ENCODE measurements around the gene BICDL2. TPM values are rescaled to one million over a fixed set of nuclear protein-coding genes. Genes with fewer than 3 reads are reported as not detected.
A peak's percentile ranks its signal among the peaks of the same experiment; 100 is the strongest.

The BICDL2 gene
- total and polyA plus RNA-seq, 8 donors: 48.9 to 325 (median 71.9) TPM

DNA sequence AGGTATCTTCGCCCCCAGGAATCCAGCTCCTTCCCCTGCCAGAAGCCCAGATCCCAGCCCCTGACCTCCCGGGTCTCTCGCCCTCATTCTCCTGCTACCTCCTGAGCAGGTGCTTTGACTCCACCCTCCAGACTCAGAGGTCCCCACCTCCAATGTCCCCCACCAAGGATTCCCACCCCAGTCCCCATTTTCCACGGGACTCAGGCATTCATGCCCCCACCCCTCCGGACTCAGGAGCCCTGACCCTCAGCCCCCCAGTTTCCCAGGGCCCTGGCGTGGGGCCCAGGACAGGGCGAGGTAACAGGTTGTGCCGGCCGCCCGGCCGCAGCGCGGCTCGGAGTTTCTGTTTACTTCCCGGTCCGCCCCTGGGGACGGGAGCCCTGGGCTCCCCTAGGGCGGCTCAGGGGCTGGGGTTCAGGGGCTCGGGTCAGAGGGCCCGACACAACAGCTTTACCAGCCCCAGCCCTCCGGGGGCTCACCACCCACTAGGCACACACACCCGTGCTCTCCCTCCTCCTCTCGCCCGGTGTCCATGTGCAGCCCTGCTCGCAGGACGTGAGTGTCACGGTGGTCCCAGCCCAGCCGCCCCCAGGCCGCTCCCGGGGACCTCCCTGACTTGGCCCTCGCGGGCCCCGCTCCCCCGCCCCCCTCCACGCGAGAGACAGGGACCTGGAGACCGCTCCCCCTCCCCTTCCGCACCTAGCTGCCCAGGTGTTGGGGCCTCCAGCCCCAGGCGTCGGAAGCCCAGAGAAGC is 595 bp downstream of the BICDL2 start:
- Histone ChIP-seq H3K27me3 (no peaks in the 10 kb centered on the region), H3K36me3 (no peaks in the 10 kb centered on the region), H3K9me3 (no peaks in the 10 kb centered on the region), H3K4me3 (peak overlapping the region; percentile 27 to 83 (median 75)), H3K27ac (peak overlapping the region; percentile 80 to 90 (median 85)), H3K4me1 (peaks cover 0 to 21% (median 5%) of the 10 kb centered on the region in 3 donors)
- peak; percentile 57 to 64 (median 60) for ATAC-seq
- peak; percentile 58 to 91 (median 76) for DNase-seq
- intact Hi-C loops (cut with DNase I): no loop called here
- WGBS, 2 donors: 1% methylated on average over 29 to 40 of the region's 40 CpGs
- FAIRE-seq: no peak
- TF ChIP-seq, protein P1, sequence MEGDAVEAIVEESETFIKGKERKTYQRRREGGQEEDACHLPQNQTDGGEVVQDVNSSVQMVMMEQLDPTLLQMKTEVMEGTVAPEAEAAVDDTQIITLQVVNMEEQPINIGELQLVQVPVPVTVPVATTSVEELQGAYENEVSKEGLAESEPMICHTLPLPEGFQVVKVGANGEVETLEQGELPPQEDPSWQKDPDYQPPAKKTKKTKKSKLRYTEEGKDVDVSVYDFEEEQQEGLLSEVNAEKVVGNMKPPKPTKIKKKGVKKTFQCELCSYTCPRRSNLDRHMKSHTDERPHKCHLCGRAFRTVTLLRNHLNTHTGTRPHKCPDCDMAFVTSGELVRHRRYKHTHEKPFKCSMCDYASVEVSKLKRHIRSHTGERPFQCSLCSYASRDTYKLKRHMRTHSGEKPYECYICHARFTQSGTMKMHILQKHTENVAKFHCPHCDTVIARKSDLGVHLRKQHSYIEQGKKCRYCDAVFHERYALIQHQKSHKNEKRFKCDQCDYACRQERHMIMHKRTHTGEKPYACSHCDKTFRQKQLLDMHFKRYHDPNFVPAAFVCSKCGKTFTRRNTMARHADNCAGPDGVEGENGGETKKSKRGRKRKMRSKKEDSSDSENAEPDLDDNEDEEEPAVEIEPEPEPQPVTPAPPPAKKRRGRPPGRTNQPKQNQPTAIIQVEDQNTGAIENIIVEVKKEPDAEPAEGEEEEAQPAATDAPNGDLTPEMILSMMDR (IDR thresholded peaks at IDR 0.05): no peak

DNA sequence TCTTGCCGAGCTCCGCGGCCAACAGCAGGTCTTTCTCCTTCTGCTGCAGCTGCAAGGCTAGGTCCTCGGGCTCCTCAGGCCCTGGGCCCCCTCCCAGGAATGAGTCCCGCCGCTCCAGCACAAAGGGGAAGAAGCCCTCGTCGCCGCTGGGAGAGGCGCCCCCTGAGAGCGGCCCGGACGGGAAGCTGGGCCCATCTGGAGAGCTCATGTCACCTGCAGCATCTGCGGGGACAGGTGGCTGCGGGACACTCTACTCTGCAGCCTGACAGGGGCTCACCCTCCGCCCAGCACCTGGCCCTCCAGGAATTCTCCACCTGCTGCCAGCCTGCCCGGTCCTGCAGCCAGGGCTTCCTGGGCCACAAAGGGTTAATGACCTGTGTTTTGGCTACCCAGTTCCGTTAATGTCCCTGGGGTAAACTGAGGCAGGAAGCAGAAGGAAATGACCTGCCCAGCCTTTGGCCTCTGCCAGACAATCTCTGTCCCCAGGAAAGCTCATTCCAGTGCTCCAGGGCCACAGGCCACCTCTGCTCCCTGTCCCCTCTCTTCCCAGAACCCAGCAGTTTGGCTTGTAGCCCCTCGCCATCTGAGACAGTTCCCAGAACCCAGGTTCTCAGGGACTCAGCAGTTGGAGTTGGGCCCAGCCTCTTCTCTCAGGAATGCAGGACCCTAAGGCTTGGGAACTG is 1.3 kb downstream of the BICDL2 start:
- peak overlapping the region; percentile 27 to 83 (median 75) for H3K4me3 ChIP-seq
- peak; percentile 60 to 71 (median 70) for ATAC-seq
- 21 to 33% methylated on average over 13 to 19 of the region's 19 CpGs for WGBS, 2 donors

DNA sequence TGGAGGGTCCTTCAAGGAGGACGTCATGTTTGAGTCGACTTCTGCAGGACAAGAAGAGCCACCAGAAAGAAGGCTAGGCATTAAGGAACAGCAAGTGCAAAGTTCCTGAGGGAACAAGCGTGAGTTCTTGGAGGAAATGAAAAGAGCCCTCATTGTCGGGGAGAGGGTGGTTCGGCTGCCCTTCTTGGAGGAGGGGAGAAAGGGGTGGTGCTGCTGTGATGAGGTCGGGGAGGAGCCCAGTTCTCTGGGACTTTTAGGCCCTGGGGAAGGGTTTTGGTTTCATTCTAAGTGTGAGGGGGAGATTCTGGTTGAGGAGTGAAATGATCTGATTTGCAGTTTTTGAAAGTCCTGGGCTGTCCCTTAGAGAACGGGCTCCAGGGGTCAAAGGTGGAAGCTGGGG is 4.1 kb downstream of the BICDL2 start:
- Histone ChIP-seq H3K27ac (no peak overlapping the region), H3K4me3 (no peak overlapping the region), H3K36me3 (peaks cover 0 to 6% (median 0%) of the 10 kb centered on the region in 3 donors), H3K4me1 (peaks cover 0 to 22% (median 3%) of the 10 kb centered on the region in 3 donors), H3K9me3 (no peaks in the 10 kb centered on the region), H3K27me3 (no peaks in the 10 kb centered on the region)
- intact Hi-C loops (cut with DNase I): no loop called here
- 64 to 74% methylated on average over 7 of the region's 7 CpGs for WGBS, 2 donors
- ATAC-seq (no peak), DNase-seq (peak in 1 of 6 donors; percentile 12), FAIRE-seq (no peak)
- TF ChIP-seq, protein P1 (IDR thresholded peaks at IDR 0.05): no peak

More for the DNA sequence above, 1.3 kb downstream of the BICDL2 start:
- no peak for FAIRE-seq
- TF ChIP-seq, protein P1 (IDR thresholded peaks at IDR 0.05): no peak
- peak; percentile 79 to 92 (median 89) for DNase-seq
- Histone ChIP-seq H3K4me1 (peaks cover 0 to 21% (median 5%) of the 10 kb centered on the region in 3 donors), H3K36me3 (peaks cover 0 to 1% (median 0%) of the 10 kb centered on the region in 3 donors), H3K9me3 (no peaks in the 10 kb centered on the region), H3K27me3 (no peaks in the 10 kb centered on the region), H3K27ac (peak overlapping the region; percentile 80 to 90 (median 85))
- intact Hi-C loops (cut with DNase I): no loop called here

DNA sequence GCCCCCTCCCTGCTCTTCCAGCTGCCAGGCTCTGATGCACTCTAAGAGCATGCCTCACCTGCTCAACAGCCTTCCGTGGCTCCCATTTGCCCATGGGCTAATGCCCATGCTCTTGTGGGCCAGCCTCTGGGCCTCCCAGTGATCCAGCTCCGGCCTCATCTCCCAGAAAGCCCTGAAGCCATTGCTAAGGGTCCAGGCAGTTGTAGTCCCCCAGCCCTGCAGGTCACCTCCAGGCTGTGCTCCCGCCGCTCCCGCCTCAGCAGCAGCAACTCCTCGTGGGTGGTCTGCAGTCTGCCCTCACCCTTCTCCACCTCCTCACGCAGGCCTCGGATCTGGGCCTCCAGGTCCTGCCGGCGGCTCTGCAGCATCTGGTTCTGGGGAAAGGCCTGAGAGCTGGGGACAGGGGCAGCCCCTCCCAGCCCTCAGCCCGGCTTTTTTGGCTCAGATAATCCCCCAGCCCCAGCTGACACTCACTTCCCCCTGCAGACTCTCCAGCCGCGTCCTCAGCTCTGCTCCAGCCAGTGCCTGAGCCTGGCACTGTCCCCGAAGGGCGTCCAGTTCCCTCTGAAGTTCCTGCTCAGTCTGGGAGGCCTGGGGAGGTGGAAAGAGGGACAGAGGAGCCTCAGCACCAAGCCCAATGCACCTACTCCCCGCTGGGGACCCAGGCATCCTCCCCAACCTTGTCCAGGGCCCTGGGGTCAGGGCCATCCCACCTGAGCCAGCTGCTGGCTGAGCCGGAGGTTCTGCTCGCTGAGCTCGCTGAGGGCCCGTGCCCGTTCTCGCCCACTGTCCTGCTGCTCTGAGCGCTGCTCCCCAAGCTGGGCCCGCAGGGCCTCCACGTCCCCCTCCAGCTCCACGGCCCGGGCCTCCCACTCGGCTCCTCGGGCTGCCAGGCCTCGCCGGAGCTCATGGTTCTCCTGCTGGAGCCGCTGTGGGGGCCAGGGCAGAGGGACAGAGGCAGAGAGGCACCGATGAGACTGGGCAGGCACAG is 6.2 kb downstream of the BICDL2 start:
- ATAC-seq: no peak
- Histone ChIP-seq H3K4me3 (no peak overlapping the region), H3K9me3 (no peaks in the 10 kb centered on the region), H3K27ac (no peak overlapping the region), H3K27me3 (no peaks in the 10 kb centered on the region), H3K36me3 (peaks cover 0 to 6% (median 5%) of the 10 kb centered on the region in 3 donors), H3K4me1 (peaks cover 0 to 20% (median 3%) of the 10 kb centered on the region in 3 donors)
- peak in 5 of 6 donors; percentile 9 to 84 (median 37) for DNase-seq
- FAIRE-seq: no peak
- 89 to 91% methylated on average over 31 to 33 of the region's 33 CpGs for WGBS, 2 donors
- intact Hi-C loops (cut with DNase I): no loop called here
- TF ChIP-seq, protein P1 (IDR thresholded peaks at IDR 0.05): no peak
